OCI-M2 (cell line): ENCODE results near the gene MANBA.
A peak's percentile ranks its signal among the peaks of the same experiment; 100 is the strongest.

Experiments
- DNase-seq: peaks from one replicate; lab custom pipeline; 2025; ENCODE audit not compliant: unreplicated experiment; lab: John Stamatoyannopoulos, UW

Gene MANBA

GRCh38 chr4:102683881-102684609 is 76.7 kb downstream of the MANBA start:
- DNase-seq, result peak; percentile 57

- DNase-seq, result no peak
Observed at GRCh38 chr4:102678695-102679335, 82.0 kb downstream of the MANBA start.

- DNase-seq, result no peak
Observed at GRCh38 chr4:102678107-102678506, 82.7 kb downstream of the MANBA start.

GRCh38 chr4:102675141-102675540 is 85.6 kb downstream of the MANBA start:
- no peak for DNase-seq

- no peak for DNase-seq
Observed at GRCh38 chr4:102667001-102667400, 93.8 kb downstream of the MANBA start.

- no peak for DNase-seq
Observed at GRCh38 chr4:102665527-102665926, 95.2 kb downstream of the MANBA start.

DNA sequence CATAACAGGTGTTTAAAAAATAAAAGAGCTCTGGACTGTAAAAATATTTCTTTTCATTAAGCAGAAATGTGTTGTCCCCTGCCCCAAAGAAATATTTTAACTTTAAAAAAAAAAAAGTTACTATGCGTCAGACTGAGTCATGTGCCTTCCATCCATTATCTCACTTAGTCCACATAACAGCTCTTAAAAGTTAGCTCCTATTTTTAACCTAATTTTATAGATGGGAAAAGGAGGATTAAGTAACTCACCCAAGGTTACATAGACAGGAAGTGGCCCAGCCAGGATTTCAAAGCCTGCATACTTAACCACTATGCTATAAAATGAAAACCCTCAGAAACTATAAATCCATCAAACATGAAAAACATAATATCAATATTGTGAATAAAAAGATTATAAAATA is 97.7 kb downstream of the MANBA start:
- no peak for DNase-seq

DNA sequence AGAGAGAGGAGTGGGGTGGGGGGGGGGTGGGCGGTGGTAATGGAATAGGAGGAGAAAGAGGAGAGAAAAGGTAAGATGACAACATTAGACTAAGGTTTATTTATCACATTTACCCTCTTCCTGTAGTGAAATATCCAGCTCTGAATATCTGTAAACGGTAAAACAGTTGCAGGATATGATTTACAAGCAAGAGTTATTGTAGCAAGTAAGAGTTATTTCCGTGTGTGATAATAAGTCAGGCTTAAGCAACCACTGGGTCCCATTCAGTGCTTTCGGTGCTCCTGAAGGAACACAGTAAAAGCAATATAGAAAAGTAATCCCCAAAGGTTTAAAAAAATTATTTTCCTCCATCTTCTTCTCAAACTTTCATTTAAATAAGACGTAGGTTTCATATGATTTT is 103.6 kb downstream of the MANBA start:
- no peak for DNase-seq

DNA sequence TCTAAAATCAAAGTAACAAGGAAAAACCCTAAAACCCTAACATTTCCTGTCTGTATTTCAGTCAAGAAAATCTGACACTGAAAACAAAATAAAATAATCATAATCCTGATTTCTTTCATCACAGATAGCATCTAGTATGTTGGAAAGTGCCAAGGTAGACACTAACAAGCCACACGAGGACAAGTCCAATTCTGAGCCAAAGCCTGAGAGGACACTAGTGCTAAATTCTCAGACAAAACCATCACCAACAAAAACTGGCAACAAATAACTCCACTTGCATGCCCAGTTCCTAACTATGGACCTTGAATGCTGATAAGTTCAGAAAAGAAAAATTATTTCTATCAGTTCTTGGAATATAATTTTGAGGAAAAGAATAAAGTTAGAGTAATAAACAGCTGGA is 113.7 kb downstream of the MANBA start:
- no peak for DNase-seq

- no peak for DNase-seq
Observed at GRCh38 chr4:102642631-102643298, 118.0 kb downstream of the MANBA start.

GRCh38 chr4:102641793-102642192 is 119.0 kb downstream of the MANBA start:
- DNase-seq, result no peak

DNA sequence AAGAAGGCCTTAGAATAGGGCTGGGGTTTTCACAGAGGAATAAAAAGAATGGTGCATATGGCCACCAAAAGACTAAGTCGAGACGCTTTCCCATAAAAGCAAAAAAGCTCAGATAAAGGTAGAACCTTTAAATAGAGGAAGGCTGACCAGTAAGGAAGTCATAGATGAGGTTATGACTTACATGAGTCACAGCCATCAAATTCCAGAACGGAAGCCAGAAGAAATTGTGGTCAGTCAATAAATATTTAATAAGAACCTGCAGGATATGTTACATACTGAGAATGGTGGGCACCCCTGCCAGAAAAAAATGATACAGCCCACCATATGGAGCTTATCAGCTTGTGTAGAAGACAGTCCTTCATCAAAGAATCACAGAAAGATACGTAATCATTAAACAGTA is 120.1 kb downstream of the MANBA start:
- no peak for DNase-seq

DNA sequence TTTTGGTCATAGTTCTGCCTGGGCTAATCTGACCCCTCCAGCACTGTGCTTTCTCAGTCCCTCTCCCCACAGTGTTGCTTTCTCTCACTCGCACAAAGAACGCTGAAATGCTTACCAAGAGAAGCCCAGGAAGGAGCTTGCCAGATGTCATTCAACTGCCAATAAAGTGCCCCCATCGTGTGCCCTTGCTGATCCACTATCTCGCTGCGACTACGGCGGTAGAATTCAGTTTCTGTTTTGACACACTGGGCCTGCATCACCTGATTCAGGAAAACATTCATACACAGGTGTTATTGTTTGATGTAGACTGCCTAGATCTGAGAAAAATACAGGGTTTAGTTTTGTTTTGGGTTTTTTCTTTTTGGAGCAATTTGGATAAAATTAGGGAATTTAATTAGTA is 121.2 kb downstream of the MANBA start:
- no peak for DNase-seq

- DNase-seq, result no peak
Observed at GRCh38 chr4:102638621-102639020, 122.1 kb downstream of the MANBA start.

DNA sequence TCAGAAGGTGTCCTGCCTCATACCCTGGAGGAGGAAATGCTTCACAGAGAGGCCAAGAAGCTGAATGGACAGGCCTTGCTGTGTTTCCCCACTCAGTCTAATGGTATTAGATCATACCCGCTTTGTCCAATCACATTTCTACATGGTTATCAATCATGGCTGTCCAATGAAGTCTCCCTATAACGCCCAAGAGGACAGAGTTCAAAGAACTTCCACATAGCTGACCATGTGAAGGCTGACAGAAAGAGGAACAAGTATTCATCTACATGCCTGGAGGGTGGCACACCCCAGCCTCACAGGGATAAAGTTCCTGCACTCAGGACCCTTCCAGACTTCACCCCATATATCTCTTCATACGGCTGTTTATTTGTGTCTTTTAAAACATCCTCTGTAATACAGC is 123.4 kb downstream of the MANBA start:
- no peak for DNase-seq

- DNase-seq, result no peak
Observed at GRCh38 chr4:102633100-102633499, 127.7 kb downstream of the MANBA start.

GRCh38 chr4:102632241-102633065 is 128.3 kb downstream of the MANBA start:
- no peak for DNase-seq

- DNase-seq, result no peak
Observed at GRCh38 chr4:102631616-102632015, 129.2 kb downstream of the MANBA start.

- DNase-seq, result no peak
Observed at GRCh38 chr4:102629673-102630072, 131.1 kb downstream of the MANBA start.

GRCh38 chr4:102627831-102628523 is 132.8 kb downstream of the MANBA start:
- DNase-seq, result no peak
